SKM-1 treated with dmso at 0.1 percent for 144 hours (cell line): ENCODE data around the gene SCN1A.
A peak's percentile ranks its signal among the peaks of the same experiment; 100 is the strongest.
"Not testable (repeated sequence)": the region's sequence is repeated elsewhere in the genome, so short reads cannot be mapped to it uniquely, and the experiment has no call there.

ENCODE experiments used
- DNase-seq: peaks from one replicate; lab custom pipeline; 2025; ENCODE audit not compliant: unreplicated experiment; lab: John Stamatoyannopoulos, UW

The SCN1A gene

GRCh38 chr2:166135849-166136258 lies 8.0 kb upstream of the SCN1A start:
- no peak for DNase-seq

DNA sequence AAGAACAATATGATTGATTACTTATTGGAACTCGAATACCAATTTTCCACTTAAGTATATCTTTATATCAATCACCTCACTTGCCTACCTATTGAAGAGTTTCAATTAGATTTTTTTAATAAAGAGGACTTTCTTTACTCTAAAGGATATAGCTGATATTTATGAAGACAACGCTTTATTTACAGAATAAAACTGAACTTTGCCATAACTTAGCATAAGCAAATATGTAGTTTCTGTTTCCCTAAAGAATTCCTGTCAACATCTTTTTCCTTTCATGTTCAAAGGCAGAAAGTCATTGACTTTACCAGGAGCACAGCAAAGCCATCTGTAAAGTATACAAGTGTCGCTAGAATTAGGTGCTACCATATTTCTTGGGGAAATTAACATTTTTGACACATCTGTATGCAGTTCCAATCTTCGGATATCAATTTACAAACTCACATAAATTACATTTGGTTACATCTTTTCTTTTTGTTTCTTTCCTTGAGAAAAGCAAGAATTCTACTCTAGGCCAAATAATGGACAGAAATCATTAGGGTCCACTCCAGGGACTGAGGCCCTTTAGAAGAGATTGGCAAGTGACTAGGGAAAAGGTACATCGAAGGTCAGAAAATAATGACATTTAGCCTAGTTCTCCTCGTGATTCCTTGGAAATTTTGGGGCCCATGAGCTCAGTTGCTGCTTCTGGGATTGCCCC lies 7.5 kb upstream of the SCN1A start:
- no peak for DNase-seq

GRCh38 chr2:166134252-166135151 lies 6.7 kb upstream of the SCN1A start:
- DNase-seq: no peak

DNA sequence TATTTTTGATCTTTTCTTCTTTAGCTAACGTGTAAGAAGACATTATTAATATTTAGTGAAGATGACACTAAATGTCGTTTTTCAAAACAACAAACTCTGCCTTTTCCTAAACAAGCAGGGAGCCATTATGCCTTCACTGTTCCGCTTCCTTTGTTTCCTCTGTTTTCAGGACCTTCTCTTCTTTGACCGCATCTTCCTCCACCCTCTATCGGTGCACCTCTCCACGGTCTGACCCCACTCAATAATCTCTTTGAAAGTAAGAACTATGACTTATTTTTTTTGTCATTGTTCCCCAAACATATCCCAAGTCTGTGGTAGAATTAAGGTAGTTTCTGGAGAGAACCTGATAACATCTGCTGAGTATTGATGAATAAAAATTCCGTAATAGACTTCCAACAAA lies 5.8 kb upstream of the SCN1A start:
- DNase-seq: no peak

- DNase-seq: no peak
These were observed 311 bp upstream of the SCN1A start for GRCh38 chr2:166128156-166128505.

- DNase-seq: no peak
These were observed 1.7 kb downstream of the SCN1A start for GRCh38 chr2:166126007-166126639.

GRCh38 chr2:166125557-166125956 lies 2.3 kb downstream of the SCN1A start:
- DNase-seq: no peak

- DNase-seq: no peak
These were observed 9.6 kb downstream of the SCN1A start for GRCh38 chr2:166118180-166118579.

GRCh38 chr2:166117491-166117890 lies 10.3 kb downstream of the SCN1A start:
- DNase-seq: no peak

DNA sequence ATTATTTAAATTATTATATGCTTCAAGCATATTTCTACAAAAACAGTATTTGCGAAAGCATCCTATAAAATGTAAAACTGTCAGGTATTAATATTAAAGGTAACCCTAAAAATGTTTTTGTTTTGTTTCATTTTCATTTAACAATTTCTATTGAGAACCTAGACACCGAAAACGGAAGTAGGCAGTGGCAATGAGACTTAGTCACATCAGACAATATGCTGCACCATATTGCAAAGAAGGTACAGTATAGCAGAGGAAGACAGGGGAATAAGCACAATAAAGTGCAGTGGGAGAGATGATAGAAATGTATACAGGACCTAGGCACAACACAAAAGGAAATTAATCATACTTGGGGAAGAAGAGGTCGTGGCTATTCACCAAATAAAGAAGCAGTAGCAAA lies 12.2 kb downstream of the SCN1A start:
- no peak for DNase-seq

DNA sequence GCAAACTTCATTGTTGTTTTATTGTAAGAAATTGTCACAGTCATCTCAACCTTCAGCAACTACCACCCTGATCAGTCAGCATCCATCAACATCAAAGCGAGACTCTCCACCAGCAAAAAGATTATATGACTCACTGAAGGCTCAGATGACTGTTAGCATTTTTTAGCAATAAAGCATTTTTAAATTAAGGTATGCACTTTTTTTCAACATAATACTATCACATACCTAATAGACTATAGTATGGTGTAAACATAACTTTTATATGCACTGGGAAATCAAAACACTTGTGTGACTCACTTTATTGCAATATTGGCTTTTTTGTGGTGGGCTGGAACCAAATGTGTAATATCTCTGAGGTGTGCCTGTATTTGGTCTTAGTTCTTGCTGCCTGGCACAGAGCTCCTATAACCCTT lies 15.6 kb downstream of the SCN1A start:
- DNase-seq: no peak

DNA sequence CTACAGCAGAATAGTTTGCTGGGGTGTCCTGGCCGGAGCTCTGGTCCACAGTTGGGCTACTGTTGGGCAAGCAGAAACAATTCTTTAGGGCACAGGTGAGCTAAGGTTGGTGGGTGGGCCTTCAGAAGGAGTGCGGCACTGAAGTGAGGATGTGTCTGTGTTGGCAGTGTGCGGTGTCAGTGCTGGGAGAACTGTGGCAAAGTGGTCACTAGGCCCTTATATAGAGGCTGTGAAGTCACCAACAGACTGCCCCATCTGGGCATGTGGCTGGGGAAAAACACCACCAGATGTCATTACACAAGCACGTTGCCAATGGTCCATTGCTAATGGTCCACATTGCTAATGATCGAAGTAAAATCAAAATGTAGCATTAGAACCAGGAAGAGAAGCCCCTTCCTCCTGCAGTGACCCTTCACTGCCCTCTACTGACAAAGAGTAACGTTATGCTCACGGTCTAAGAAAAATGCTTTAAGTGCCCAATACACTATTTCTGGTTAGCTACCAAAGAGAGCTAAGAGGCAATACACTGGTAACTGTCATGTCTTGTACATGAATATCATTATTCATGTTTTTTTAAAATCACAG lies 21.3 kb downstream of the SCN1A start:
- no peak for DNase-seq

DNA sequence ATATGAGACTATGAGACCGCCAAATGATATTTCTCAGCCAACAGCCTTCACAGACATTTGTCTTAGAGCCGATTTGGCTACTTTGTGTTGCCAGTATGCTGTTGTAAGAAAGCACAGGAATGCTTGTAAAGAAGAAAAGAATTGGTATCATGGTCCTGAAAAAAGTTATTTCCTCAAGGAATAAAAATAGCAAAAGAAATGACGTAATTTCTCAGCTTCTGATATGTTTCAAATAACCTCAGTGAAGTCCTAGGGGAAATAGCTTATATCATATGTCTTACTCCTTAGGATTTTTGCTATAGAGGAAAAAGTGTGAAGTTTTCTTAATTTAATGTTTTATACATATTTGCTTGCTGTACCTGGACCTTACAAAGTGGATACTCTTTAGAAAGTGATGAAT lies 23.0 kb downstream of the SCN1A start:
- DNase-seq: no peak

GRCh38 chr2:166104084-166104483 lies 23.7 kb downstream of the SCN1A start:
- DNase-seq: no peak

GRCh38 chr2:166103277-166103676 lies 24.5 kb downstream of the SCN1A start:
- not testable (repeated sequence) for DNase-seq

DNA sequence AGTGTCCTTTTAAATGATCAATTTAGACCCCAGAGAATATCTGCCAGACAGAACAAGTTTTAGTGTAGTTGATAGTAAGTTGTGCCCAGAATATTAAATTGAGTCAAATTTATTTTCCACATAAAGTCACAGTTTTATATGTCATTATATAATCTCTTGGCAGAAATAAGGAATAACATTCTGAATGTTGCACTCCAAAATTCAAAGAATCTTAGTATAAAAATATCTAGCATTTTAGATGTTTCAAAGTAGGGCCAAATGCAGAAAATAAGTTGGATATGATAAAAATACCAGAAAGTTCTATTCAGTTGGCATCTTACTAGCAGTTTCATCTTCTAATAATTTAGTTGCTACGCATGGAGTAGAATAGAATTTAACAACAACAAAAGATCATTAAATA lies 33.5 kb downstream of the SCN1A start:
- DNase-seq: no peak

GRCh38 chr2:166092889-166093288 lies 34.9 kb downstream of the SCN1A start:
- peak; percentile 34 for DNase-seq

DNA sequence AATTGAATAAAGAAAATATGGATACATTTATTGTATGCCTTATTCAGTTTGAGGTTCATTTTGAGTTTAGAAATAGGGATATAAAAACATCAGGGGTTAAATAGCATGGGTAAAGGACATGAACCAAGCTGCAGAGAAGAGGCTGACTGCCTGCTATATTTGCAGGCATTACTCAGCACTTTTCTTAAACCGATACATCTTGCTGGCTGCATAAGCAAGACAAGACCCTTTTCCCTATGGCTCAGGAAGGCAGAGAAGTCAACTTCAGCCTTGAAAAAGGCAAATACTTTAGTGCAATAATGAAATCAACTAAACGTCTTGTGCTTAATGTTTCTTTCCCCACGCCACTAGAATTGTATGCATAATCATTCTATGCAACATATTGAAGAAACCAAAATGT lies 36.4 kb downstream of the SCN1A start:
- no peak for DNase-seq

DNA sequence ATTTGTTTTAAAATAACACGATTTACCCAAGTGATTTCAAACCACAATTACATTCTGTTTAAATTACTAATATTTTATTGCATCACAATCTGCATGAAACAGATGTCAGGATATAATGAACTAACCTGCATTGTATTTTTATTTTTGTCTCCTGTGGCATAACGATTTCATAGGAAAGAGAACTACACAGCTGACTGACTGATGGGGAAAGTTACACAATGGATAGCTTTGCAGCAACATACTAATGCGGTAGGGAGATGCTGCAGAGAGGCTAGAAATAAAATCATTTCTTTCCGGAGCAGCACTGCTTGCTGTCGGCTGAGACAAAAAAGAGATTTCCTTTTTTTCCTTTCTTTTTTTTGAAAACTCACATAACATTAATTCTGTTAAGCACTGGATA lies 36.9 kb downstream of the SCN1A start:
- peak; percentile 57 for DNase-seq

GRCh38 chr2:166090346-166090745 lies 37.5 kb downstream of the SCN1A start:
- DNase-seq: peak; percentile 55

- no peak for DNase-seq
These were observed 39.2 kb downstream of the SCN1A start for GRCh38 chr2:166088634-166089033.

GRCh38 chr2:166084301-166084700 lies 43.5 kb downstream of the SCN1A start:
- no peak for DNase-seq
